HFFc6 (cell line): ENCODE results near the gene RB1. TPM values are rescaled to one million over a fixed set of nuclear protein-coding genes. Genes with fewer than 3 reads are reported as not detected.

Experiments
- DNase-seq: peaks from one replicate; pipeline ENCODE4 v3.0.0-alpha.2; 2018
- H3K27ac Mint-ChIP-seq: 2 replicates; pipeline ENCODE4 v1.8.0; 2020; ENCODE audit warnings: mild to moderate bottlenecking, mixed read lengths
- H3K27me3 Mint-ChIP-seq: 2 replicates; pipeline ENCODE4 v1.8.0; 2021; ENCODE audit warnings: mild to moderate bottlenecking, moderate library complexity, mixed read lengths; ENCODE audit not compliant: insufficient read depth
- H3K36me3 Mint-ChIP-seq: 2 replicates; pipeline ENCODE4 v1.8.0; 2021; ENCODE audit warnings: low read depth, mixed read lengths
- H3K4me1 Mint-ChIP-seq: 2 replicates; pipeline ENCODE4 v1.8.0; 2020; ENCODE audit warnings: low read depth, mixed read lengths
- H3K4me3 Mint-ChIP-seq: 2 replicates; pipeline ENCODE4 v1.8.0; 2020; ENCODE audit warnings: mild to moderate bottlenecking, moderate library complexity, mixed read lengths
- H3K9me3 Mint-ChIP-seq: 2 replicates; pipeline ENCODE4 v1.8.0; 2020; ENCODE audit warnings: mild to moderate bottlenecking, mixed read lengths
- total RNA-seq, 6 experiments: library from RNA; stranded (reverse); fragmentation: NEBNext Ultra II Directional; extraction: Animal tissue kit (Norgen Biotek cat#: 25700); gene quantifications; 2 replicates in 1 of 6; 3 replicates in 5 of 6; pipeline ENCODE4 v1.2.3, GENCODE V29; 2021
- TF ChIP-seq, protein P1 (sequence below): fragments of 200-600 bp; sonication (generic); IDR thresholded peaks from 2 replicates; pipeline ENCODE4 v1.5.0; 2021; ENCODE audit warnings: antibody characterized with exemption, mild to moderate bottlenecking

The RB1 gene
- total RNA-seq, 6 experiments from 2014 or later: 39.2 to 50.4 (median 43.0) TPM

DNA sequence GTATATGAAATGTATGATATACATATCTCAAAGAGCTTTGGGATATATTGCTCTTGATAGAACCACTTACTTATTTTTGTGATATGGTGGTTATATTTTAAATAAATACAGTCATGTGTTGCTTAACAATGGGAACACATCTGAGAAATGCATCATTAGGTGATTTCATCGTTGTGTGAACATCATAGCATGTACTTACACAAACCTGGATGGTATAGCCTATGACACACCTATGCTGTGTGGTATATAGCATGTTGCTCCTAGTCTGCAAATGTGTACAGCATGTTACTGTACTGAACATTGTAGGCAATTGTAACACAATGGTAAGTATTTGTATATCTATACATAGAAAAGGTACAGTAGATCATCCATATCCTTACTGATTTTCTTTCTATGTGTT lies 7.7 kb downstream of the RB1 start:
- Mint-ChIP-seq H3K4me3 (no peak overlapping the region), H3K36me3 (peaks cover 34% of the 10 kb centered on the region), H3K27me3 (no peaks in the 10 kb centered on the region), H3K9me3 (no peaks in the 10 kb centered on the region), H3K27ac (no peak overlapping the region), H3K4me1 (peaks cover 5% of the 10 kb centered on the region; the same call in 1 of the 2 replicates)
- DNase-seq: no peak
- TF ChIP-seq, protein P1, sequence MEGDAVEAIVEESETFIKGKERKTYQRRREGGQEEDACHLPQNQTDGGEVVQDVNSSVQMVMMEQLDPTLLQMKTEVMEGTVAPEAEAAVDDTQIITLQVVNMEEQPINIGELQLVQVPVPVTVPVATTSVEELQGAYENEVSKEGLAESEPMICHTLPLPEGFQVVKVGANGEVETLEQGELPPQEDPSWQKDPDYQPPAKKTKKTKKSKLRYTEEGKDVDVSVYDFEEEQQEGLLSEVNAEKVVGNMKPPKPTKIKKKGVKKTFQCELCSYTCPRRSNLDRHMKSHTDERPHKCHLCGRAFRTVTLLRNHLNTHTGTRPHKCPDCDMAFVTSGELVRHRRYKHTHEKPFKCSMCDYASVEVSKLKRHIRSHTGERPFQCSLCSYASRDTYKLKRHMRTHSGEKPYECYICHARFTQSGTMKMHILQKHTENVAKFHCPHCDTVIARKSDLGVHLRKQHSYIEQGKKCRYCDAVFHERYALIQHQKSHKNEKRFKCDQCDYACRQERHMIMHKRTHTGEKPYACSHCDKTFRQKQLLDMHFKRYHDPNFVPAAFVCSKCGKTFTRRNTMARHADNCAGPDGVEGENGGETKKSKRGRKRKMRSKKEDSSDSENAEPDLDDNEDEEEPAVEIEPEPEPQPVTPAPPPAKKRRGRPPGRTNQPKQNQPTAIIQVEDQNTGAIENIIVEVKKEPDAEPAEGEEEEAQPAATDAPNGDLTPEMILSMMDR: no peak

DNA sequence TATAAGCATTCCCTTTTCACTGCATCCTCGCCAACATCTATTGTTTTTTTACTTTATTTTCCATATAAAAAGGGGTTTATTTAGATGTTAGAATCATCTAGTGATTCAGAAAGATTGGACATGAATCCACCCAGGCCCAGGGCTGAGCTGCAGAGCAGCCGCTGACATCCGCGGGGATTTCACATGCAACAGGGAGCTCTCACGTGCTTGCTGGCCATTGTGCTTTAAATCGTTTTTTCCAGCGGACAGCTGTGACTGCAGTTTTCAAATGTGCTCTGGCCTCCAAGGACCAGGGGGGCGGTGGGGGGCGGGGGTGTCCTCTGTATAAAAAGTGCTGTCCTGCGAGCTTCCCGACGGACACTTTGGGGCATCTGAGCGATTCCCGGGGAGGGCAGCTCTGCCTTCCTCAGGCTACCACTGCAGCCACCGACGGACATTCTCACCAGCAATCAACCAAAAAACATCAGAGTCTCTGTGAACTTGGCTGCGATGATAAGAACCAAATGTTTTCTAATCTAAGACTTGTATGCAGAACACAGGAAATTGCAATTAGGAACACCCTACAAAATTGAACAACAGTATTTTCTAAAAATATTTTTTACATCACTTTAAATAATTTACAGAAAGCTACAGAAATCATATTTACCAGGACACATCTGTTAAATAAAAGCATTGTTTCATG lies 12.6 kb downstream of the RB1 start:
- TF ChIP-seq, protein P1: no peak
- no peaks in the 10 kb centered on the region for H3K27me3 Mint-ChIP-seq
- peaks cover 66% of the 10 kb centered on the region for H3K36me3 Mint-ChIP-seq
- H3K9me3 Mint-ChIP-seq: peaks cover 24% of the 10 kb centered on the region
- H3K27ac Mint-ChIP-seq: no peak overlapping the region
- no peaks in the 10 kb centered on the region; the same call in 1 of the 2 replicates for H3K4me1 Mint-ChIP-seq
- no peak for DNase-seq
- no peak overlapping the region for H3K4me3 Mint-ChIP-seq

DNA sequence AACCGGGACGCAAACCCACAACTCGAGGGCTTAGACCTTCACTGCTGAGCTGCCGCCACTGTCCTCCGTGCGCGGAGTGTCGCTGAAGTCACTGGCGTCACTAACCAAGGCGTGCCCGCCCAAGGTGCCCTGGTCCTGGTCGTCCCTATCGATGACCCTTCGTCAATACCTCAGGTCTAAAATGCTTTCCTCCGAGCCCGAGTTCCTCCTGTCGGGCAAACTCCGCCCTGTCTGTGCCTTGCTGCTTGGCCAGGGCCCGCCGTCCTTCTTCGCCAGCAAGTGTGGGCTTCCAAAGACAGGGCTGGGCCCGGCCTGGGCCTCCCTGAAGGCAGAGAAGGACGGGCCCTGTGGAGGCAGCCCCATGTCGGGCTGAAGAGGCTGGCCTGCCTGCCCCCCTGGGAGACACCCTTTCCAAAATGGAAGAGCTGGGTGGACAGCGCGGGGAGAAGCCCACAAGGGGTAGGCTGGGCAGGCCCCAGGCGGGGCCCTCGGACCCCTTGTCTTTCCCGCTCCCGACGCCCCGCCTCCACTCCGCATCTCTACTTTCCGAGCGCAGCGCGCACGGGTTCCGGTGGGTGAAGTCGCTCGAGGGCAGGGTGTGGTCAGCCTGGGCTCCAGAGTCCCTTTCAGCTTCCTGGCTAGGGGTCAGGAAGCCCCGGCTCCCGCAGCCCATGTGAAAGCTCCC lies 13.4 kb downstream of the RB1 start:
- DNase-seq: no peak
- peaks cover 74% of the 10 kb centered on the region for H3K36me3 Mint-ChIP-seq
- TF ChIP-seq, protein P1: no peak
- peaks cover 31% of the 10 kb centered on the region for H3K9me3 Mint-ChIP-seq
- no peak overlapping the region for H3K27ac Mint-ChIP-seq
- no peaks in the 10 kb centered on the region; the same call in 1 of the 2 replicates for H3K4me1 Mint-ChIP-seq
- H3K27me3 Mint-ChIP-seq: no peaks in the 10 kb centered on the region
- no peak overlapping the region for H3K4me3 Mint-ChIP-seq

DNA sequence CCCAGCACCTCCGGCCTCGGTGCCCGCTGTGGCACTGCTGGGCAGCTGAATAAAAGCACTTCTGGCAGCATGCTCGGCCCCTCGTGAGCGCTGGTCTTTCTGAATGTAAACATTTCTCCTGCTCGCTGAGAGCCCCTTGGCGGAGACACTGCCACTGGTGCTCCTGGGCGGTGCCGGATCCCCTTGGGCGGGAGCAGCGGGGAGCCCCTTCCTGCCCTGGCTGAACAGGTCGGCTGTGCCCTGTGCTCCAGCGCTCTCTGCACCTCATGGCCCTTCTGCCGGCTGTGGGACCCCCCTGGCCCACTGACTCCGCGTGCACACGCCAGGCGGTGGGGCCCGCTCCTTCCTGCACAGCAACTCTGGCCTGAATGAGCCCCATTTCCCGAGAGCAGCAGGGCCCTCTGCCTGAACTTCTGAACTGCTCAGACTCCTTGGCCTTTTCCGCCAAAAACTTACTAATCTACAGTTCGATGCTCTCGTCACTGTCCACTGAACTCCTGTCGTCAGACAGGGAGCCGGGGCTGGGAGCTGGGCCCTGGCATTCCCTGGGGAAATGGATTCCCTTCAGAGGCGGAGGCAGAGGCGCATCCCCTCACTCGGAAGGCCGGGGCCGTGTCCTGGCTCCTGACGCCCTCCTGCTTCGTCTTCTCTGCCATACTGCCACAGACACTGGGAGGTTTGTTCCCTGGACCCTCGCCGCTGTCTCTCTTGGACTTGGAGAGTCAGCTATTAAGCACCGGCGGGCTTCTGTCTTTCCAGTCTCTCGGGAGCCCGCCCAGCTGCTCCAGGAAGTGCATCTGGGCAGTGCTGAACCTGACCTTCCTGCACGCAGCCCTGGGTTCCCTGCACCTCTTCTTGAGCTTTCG lies 14.2 kb downstream of the RB1 start:
- Mint-ChIP-seq H3K27me3 (no peaks in the 10 kb centered on the region), H3K4me3 (no peak overlapping the region; the same call in 1 of the 2 replicates), H3K27ac (no peak overlapping the region), H3K4me1 (no peaks in the 10 kb centered on the region; the same call in 1 of the 2 replicates), H3K9me3 (peaks cover 39% of the 10 kb centered on the region), H3K36me3 (peaks cover 75% of the 10 kb centered on the region)
- TF ChIP-seq, protein P1: no peak
- DNase-seq: no peak

DNA sequence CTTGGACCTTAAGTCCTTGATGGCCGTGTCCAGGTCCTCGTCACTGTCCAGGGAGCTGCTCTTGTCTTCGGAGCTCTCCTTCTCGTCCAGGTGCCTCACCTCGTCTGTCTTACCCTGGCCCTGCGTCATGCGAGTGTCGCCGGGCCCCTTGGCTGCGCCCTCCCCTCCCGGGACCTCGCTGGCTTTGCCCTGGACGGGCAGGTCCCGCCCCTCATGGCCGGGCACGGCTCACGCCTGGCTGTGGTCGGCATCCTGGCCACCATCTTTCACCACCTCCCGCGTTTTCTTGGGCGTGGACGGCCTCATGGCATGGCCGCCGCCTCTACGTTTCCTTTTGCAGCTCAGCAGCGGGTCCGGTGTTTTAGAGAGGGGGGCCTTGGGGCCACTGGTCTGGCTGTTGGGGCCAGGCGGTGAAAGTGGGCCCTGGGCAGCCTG lies 14.8 kb downstream of the RB1 start:
- no peak for DNase-seq
- H3K4me1 Mint-ChIP-seq: no peaks in the 10 kb centered on the region; the same call in 1 of the 2 replicates
- H3K4me3 Mint-ChIP-seq: no peak overlapping the region
- no peaks in the 10 kb centered on the region for H3K27me3 Mint-ChIP-seq
- no peak overlapping the region for H3K27ac Mint-ChIP-seq
- H3K36me3 Mint-ChIP-seq: peaks cover 73% of the 10 kb centered on the region
- peaks cover 40% of the 10 kb centered on the region for H3K9me3 Mint-ChIP-seq
- TF ChIP-seq, protein P1: no peak
